GM21528 (cell line): ENCODE results near the gene ADI1.
"Not testable (repeated sequence)": the region's sequence is repeated elsewhere in the genome, so short reads cannot be mapped to it uniquely, and the experiment has no call there.

Experiments used
- ATAC-seq: cut with Tn5 transposase; IDR thresholded peaks from one replicate; pipeline ENCODE4 v1.9.1; 2021; ENCODE audit warnings: mild to moderate bottlenecking, moderate library complexity; ENCODE audit not compliant: unreplicated experiment, low FRiP score

The ADI1 gene

GRCh38 chr2:3451169-3451568, 68.2 kb downstream of the ADI1 start:
- no peak for ATAC-seq

GRCh38 chr2:3450385-3451010, 68.8 kb downstream of the ADI1 start:
- ATAC-seq: no peak

DNA sequence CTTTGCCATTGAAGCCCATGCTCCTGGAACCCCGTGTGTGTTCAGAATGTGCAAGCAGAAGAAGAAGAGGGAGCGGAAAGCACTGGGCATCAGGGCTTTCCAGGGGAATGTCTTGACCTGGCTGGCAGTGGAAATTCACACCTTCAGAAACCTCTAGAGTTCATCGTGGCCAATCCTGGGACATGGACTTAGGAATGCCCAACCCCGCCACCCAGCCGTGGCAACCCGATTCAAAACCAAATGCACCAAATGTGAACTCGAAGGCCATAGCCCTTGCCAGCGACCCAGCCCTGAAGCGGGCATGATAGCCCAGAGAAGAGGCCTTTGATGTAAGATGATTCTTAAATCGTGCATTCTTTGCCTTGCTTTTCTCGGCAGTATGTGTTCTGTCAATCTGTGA, 69.4 kb downstream of the ADI1 start:
- no peak for ATAC-seq

GRCh38 chr2:3449086-3449485, 70.2 kb downstream of the ADI1 start:
- ATAC-seq: no peak

- not testable (repeated sequence) for ATAC-seq
Measured at GRCh38 chr2:3448441-3448911, 70.9 kb downstream of the ADI1 start.

- no peak for ATAC-seq
Measured at GRCh38 chr2:3447789-3448317, 71.5 kb downstream of the ADI1 start.
